IMR-90 (cell line): Measurements from ENCODE around the gene APOL5. TPM values are rescaled to one million over a fixed set of nuclear protein-coding genes. Genes with fewer than 3 reads are reported as not detected.

Source experiments
- ATAC-seq: fragments of 200-7000 bp; cut with Tn5 transposase; 2 replicates; pipeline ENCODE4 v1.9.1; 2020; ENCODE audit warnings: low read depth, mild to moderate bottlenecking, moderate library complexity
- BruUV-seq: library from RNA; stranded (reverse); fragments of 400-500 nt; replicated peaks from 2 replicates; lab custom pipeline; 2021; lab: Mats Ljungman, UMichigan
- CTCF ChIA-PET: fragments of 300-600 bp; formaldehyde crosslinking; extraction: SDS; loops from one replicate; lab custom pipeline; 2021; ENCODE audit warnings: antibody characterized with exemption; lab: Yijun Ruan, JAX
- POLR2A ChIA-PET: fragments of 300-600 bp; sonication (Branson Sonifier 250); formaldehyde crosslinking; loops from one replicate; lab custom pipeline; 2022; ENCODE audit warnings: antibody characterized with exemption; ENCODE audit not compliant: unreplicated experiment; lab: Charles Lee
- DNase-seq: peaks from one replicate; pipeline ENCODE4 v3.0.0; 2013
- H2AFZ ChIP-seq: replicated peaks from 2 replicates; pipeline ENCODE3; 2013; ENCODE audit warnings: low read length, mild to moderate bottlenecking; ENCODE audit not compliant: poor library complexity
- H2AK5ac ChIP-seq: 2 replicates; pipeline ENCODE4 v1.6.1; 2013; ENCODE audit warnings: low read depth, low read length, inconsistent platforms
- H2AK9ac ChIP-seq: replicated peaks from 2 replicates; pipeline ENCODE3; 2013; ENCODE audit warnings: mild to moderate bottlenecking, low read depth, low read length, moderate library complexity; ENCODE audit not compliant: poor library complexity
- H2BK120ac ChIP-seq: 2 replicates; pipeline ENCODE4 v1.6.1; 2013; ENCODE audit warnings: low read depth, low read length, inconsistent platforms
- H2BK15ac ChIP-seq: 3 replicates; pipeline ENCODE4 v1.6.1; 2013; ENCODE audit warnings: low read depth, low read length, inconsistent platforms
- H2BK20ac ChIP-seq: 2 replicates; pipeline ENCODE4 v1.6.1; 2013; ENCODE audit warnings: low read depth, mild to moderate bottlenecking, inconsistent platforms, low read length, moderate library complexity
- H2BK5ac ChIP-seq: 2 replicates; pipeline ENCODE4 v1.6.1; 2013; ENCODE audit warnings: mild to moderate bottlenecking, low read depth, low read length, inconsistent platforms; ENCODE audit not compliant: poor library complexity, severe bottlenecking
- H3K14ac ChIP-seq: replicated peaks from 2 replicates; pipeline ENCODE4 v1.6.1; 2013; ENCODE audit warnings: low read depth, low read length, inconsistent platforms
- H3K18ac ChIP-seq: 2 replicates; pipeline ENCODE4 v1.6.1; 2013; ENCODE audit warnings: low read depth, low read length, control low read depth
- H3K23ac ChIP-seq: 2 replicates; pipeline ENCODE4 v1.6.1; 2013; ENCODE audit warnings: low read depth, low read length, inconsistent platforms
- H3K27ac ChIP-seq: 2 replicates; pipeline ENCODE4 v1.5.1; 2013; ENCODE audit warnings: mild to moderate bottlenecking, control low read depth, low read length; ENCODE audit not compliant: insufficient read depth
- H3K27me3 ChIP-seq: 2 replicates; pipeline ENCODE4 v1.6.1; 2013; ENCODE audit warnings: low read length; ENCODE audit not compliant: control insufficient read depth, insufficient read depth
- H3K36me3 ChIP-seq: 2 replicates; pipeline ENCODE4 v1.6.1; 2013; ENCODE audit warnings: low read length, mixed read lengths; ENCODE audit not compliant: control insufficient read depth, insufficient read depth
- H3K4ac ChIP-seq: 2 replicates; pipeline ENCODE4 v1.6.1; 2013; ENCODE audit warnings: low read depth, low read length, inconsistent platforms
- H3K4me1 ChIP-seq: 2 replicates; pipeline ENCODE4 v1.6.1; 2013; ENCODE audit warnings: low read length, mixed read lengths; ENCODE audit not compliant: control insufficient read depth, insufficient read depth
- H3K4me2 ChIP-seq: 2 replicates; pipeline ENCODE4 v1.6.1; 2013; ENCODE audit warnings: low read depth, mild to moderate bottlenecking, control low read depth, low read length, moderate library complexity
- H3K4me3 ChIP-seq: 2 replicates; pipeline ENCODE4 v1.5.1; 2013; ENCODE audit warnings: low read depth, mild to moderate bottlenecking, control low read depth, low read length, moderate library complexity; ENCODE audit not compliant: insufficient read depth
- H3K56ac ChIP-seq: 2 replicates; pipeline ENCODE4 v1.6.1; 2013; ENCODE audit warnings: low read length, inconsistent platforms; ENCODE audit not compliant: insufficient read depth; ENCODE audit errors: extremely low read depth
- H3K79me1 ChIP-seq, 2 experiments: 2 replicates each; pipeline ENCODE4 v1.6.1; 2013; ENCODE audit warnings: low read length in 2 of 2, inconsistent platforms in 1 of 2, low read depth in 1 of 2
- H3K9ac ChIP-seq: 2 replicates; pipeline ENCODE4 v1.6.1; 2013; ENCODE audit warnings: low read depth, low read length, control low read depth
- H3K9me1 ChIP-seq: 2 replicates; pipeline ENCODE4 v1.6.1; 2013; ENCODE audit warnings: low read length, inconsistent platforms; ENCODE audit not compliant: insufficient read depth
- H3K9me3 ChIP-seq: 2 replicates; pipeline ENCODE4 v1.6.1; 2013; ENCODE audit warnings: low read length; ENCODE audit not compliant: control insufficient read depth, insufficient read depth
- H4K20me1 ChIP-seq: 2 replicates; pipeline ENCODE4 v1.6.1; 2013; ENCODE audit warnings: low read length, inconsistent platforms; ENCODE audit not compliant: insufficient read depth
- H4K5ac ChIP-seq: 2 replicates; pipeline ENCODE4 v1.6.1; 2013; ENCODE audit warnings: mild to moderate bottlenecking, low read depth, low read length, control low read depth
- H4K8ac ChIP-seq, 2 experiments: 2 replicates each; pipeline ENCODE4 v1.6.1; 2013; ENCODE audit warnings: low read depth in 2 of 2, low read length in 2 of 2, control low read depth in 1 of 2, inconsistent platforms in 1 of 2
- H4K91ac ChIP-seq: 2 replicates; pipeline ENCODE4 v1.6.1; 2013; ENCODE audit warnings: low read depth, low read length, inconsistent platforms; ENCODE audit not compliant: insufficient read depth
- BHLHE40 ChIP-seq: fragments of 150-350 bp; IDR thresholded peaks from 2 replicates; pipeline ENCODE4 v1.6.1; 2016; ENCODE audit warnings: mild to moderate bottlenecking, low read depth, low read length
- CEBPB ChIP-seq: IDR thresholded peaks from 2 replicates; pipeline ENCODE4 v1.6.1; 2012; ENCODE audit warnings: low read depth, low read length, improper control_type of control experiment
- CTCF ChIP-seq: conservative IDR thresholded peaks from 2 replicates; pipeline ENCODE4 v1.5.1; 2012; ENCODE audit warnings: mild to moderate bottlenecking, low read depth, low read length, improper control_type of control experiment
- ELK1 ChIP-seq: fragments of 150-350 bp; IDR thresholded peaks from 2 replicates; pipeline ENCODE4 v1.6.1; 2016; ENCODE audit warnings: low read depth, mild to moderate bottlenecking, low read length, moderate library complexity, borderline replicate concordance
- WGBS, 2 experiments: methylation state at CpG; one replicate each; pipeline versions ENCODE4 v1.1.5 to v1.1.7; 2013; ENCODE audit warnings: missing lambda C conversion rate in 2 of 2; ENCODE audit not compliant: insufficient read length in 1 of 2; ENCODE audit errors: extremely low coverage in 2 of 2; 5-methylcytosine and 5-hydroxymethylcytosine counted together
- dilution Hi-C: fragments of 300-500 bp; cut with HindIII; formaldehyde crosslinking; loops from one replicate; pipeline ENCODE4 v1.14.3; 2018; ENCODE audit warnings: low sequenced_read_pairs; ENCODE audit not compliant: unreplicated experiment
- in situ Hi-C: fragments of 300-500 bp; cut with MboI; formaldehyde crosslinking; loops from 3 replicates; pipeline ENCODE4 v1.14.3; 2019; ENCODE audit warnings: low sequenced_read_pairs, inconsistent platforms, mixed read lengths
- intact Hi-C: fragments of 100-400 bp; cut with micrococcal nuclease; formaldehyde crosslinking; loops from 2 replicates; pipeline ENCODE4 v1.10.0; 2022
- polyA plus RNA-seq, 3 experiments: library from polyadenylated mRNA; depleted of rRNA; stranded (reverse); fragments of >200 nt; gene quantifications; 2 replicates each; pipeline ENCODE4 v1.2.3, GENCODE V29; 2012; ENCODE audit warnings: low replicate concordance in 1 of 3
- total RNA-seq: library from RNA; depleted of rRNA; stranded (reverse); fragments of >200 nt; gene quantifications from 2 replicates; pipeline ENCODE4 v1.2.3, GENCODE V29; 2012

The APOL5 gene
- total and polyA plus RNA-seq, 2 of the 4 experiments (the other 2 are of a cell fraction) = 0.15 to 0.18 TPM

DNA sequence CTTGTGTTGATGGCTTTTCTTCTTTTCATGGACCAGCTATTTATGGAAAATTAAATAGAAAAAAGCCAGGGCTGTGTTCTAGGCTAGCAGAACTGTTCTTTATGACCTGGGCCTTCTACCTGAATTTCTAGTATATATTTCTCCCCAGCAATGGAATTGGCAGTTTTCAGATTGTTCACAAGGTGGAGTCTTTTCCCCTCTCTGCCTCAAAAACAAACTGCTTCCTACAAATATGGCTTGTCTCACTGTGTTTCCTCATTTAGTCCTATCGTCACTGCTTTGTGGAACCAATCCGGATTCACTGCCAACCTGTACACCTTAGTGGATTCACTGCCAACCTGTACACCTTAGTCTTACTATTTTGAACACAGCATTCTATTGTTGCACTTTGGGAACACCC lies 5.0 kb upstream of the APOL5 start:
- no peak overlapping the region for H3K4ac ChIP-seq
- BruUV-seq = no TSS peak
- H2BK120ac ChIP-seq = no peak overlapping the region
- H2BK5ac ChIP-seq = no peak overlapping the region
- H4K8ac ChIP-seq = no peak overlapping the region
- H4K91ac ChIP-seq = no peak overlapping the region
- dilution Hi-C loops (no loop called here), in situ Hi-C loops (no loop called here), intact Hi-C loops (no loop called here)
- H3K4me1 ChIP-seq = peaks cover 5% of the 10 kb centered on the region
- H3K14ac ChIP-seq = no peak overlapping the region
- 100% methylated on average over 2 of the region's 2 CpGs; no CpG with 5 or more reads in 1 of the 2 experiments for WGBS, 2 experiments
- H3K79me1 ChIP-seq = no peaks in the 10 kb centered on the region; a peak in 1 of 4 replicates
- TF ChIP-seq CEBPB = no peak
- TF ChIP-seq BHLHE40 = no peak
- no peak for TF ChIP-seq ELK1
- no peak for TF ChIP-seq CTCF
- no peak overlapping the region for H2BK20ac ChIP-seq
- no peak for DNase-seq
- no peak overlapping the region for H2AFZ ChIP-seq
- H2AK5ac ChIP-seq = no peak overlapping the region
- CTCF ChIA-PET = no interaction called here
- no peaks in the 10 kb centered on the region for H3K36me3 ChIP-seq
- no peak overlapping the region for H3K9ac ChIP-seq
- no peak overlapping the region for H2AK9ac ChIP-seq
- H3K4me2 ChIP-seq = no peak overlapping the region
- H3K56ac ChIP-seq = no peak overlapping the region
- no peak overlapping the region for H3K27ac ChIP-seq
- ATAC-seq = no peak
- no peak overlapping the region for H2BK15ac ChIP-seq
- H4K5ac ChIP-seq = no peak overlapping the region
- H3K18ac ChIP-seq = no peak overlapping the region
- peaks cover 6% of the 10 kb centered on the region for H3K9me3 ChIP-seq
- H3K27me3 ChIP-seq = no peaks in the 10 kb centered on the region
- peaks cover 3% of the 10 kb centered on the region; the same call in 1 of the 2 replicates for H3K9me1 ChIP-seq
- no peak overlapping the region for H3K23ac ChIP-seq
- POLR2A ChIA-PET = no interaction called here
- no peaks in the 10 kb centered on the region for H4K20me1 ChIP-seq
- no peak overlapping the region for H3K4me3 ChIP-seq
